GM19193 (cell line): ENCODE data around the gene GRAMD2B.

Experiments
- POLR2A ChIP-seq: IDR thresholded peaks from 4 replicates; pipeline ENCODE4 v1.6.1; 2011; ENCODE audit not compliant: insufficient read depth, insufficient read length; ENCODE audit errors: extremely low read depth

Gene GRAMD2B

DNA sequence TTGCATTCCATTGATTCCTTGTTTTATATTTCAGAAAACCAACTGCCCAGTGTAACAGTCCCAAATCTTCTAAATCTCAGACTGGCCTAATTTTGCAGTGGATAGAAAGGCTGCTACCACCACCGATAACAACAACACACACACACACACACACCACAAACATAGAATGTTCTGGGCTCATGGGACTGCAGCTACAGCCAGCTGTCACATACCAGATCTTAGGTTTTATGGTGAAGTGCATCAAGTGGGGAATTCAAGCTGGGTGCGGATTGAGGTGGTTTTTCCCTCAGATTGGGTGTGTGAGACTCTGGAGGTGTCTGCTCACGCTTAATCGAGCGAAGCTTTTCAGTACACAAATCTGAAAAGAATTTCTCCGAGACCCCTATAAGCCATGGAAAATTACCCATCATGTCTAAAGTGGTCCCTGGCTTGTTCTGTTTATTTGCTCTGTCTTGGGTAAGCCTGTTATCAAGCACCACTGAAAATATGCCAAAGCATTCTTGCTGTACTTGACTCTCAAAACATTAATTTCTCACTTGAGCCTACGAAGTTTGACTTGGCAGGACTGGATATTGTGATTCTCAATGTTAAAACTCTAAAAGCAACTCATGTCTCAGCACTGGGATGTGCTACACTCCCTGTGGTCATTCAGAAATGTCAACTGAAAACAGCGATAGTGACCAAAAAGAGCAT, 100.8 kb downstream of the GRAMD2B start:
- no peak for TF ChIP-seq POLR2A

DNA sequence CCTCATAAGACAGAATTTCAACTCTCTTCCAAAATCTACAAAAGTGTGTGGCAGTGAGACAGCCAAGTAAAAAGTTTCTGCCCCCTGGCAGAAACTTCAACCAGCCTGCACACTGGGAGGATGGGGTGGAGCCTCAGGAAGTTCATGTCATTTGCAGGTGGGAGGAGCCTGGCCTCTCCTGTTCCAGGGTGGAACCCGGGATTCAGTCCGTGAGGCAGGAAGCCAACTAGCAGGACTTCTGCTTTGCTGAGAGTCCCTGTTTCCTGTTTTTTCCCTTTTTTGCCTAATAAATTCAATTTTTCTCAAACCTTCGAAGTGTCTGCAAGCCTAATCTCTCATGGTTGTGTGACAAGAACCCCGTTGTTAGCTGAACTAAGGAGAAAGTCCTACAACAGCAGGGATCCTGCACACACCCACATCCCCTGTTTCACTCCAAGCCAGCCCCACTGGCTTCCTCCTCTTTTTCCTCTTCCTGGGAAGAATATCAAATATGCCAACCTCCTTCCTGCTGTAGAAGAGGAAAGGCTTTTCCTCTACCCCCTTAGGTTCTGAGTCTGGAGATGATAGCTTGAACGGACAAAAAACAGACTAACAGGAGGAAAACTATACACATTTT, 102.5 kb downstream of the GRAMD2B start:
- TF ChIP-seq POLR2A = no peak

DNA sequence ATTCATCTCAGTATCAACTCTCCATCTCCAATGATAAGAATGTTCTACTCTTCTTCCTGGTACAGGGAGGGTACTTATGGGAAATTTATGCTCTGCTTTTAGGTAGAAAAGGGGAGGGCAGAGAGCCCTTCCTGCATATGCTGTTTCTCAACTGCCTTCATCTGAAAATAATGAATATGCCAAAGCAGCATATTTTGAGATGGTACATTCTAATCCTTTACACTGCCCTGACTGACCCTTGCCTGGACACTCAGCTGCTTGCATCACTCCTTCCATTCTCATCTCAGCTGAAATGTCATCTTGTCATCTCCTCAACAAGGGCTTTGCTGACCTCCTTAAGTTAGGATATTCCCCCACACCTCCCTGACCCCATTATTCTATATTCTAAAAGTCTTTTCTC, 103.3 kb downstream of the GRAMD2B start:
- no peak for TF ChIP-seq POLR2A

DNA sequence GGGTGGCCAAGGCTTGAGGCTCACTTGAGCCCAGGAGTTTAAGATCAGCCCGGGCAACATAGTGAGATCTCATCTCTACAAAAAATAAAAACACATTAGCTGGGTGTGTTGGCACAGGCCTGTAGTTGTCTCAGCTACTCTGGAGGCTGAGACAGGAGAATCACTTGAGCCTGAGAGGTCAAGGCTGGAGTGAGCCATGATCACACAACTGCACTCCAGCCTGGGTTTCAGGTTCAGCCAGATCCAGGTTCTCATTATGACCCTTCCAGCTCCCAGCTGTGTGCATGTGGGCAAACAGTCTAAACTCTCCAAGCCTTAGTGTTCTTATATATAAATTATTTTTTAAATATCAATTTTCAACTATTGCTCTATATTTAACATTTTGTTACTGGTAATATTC, 103.9 kb downstream of the GRAMD2B start:
- TF ChIP-seq POLR2A = no peak

DNA sequence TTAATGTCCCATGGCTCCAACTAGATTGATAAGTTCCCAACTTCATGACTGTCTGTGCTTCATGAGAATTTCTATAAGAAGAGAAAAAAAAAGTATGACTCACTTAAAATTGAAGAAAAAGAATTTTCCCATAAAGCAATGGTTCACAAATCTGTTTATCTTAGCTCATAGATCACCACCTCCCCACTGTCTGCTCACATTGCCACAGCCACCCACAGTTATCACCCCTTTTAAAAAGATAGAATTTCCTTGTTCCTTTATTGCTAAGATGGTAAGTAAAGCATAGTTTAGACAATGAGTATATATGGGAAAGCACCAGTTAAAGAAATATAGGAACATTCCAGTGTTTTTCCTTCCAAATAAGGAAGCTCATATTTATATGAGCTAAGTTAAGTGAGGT, 104.7 kb downstream of the GRAMD2B start:
- TF ChIP-seq POLR2A = no peak

DNA sequence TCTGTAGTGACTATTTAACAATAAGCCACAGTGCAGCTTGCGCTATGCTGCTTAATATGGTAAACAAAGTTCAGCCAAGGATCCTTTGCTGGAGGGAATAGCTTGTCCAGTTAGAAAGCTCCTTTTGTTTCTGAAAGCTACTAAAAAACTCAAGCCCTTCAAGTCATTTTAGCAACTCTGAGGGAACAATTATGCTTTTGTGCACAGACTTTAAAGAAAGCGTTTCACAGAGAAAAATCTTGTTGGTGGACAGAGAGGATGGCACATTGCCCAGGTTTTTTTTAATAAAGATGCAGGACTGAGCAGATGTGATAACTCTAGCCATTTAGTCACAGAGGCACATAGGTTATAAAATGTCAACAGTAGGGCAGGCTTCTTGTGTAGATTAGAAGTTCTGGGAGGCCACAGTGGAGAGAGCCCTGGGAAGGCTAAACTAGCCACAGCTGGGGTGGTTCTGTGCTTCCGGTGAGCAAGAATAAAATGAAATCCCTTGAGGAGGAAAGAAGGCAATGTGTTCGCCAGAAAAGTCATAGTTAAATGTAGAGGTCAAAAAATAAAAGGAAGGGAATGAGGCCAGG, 108.4 kb downstream of the GRAMD2B start:
- TF ChIP-seq POLR2A = no peak

DNA sequence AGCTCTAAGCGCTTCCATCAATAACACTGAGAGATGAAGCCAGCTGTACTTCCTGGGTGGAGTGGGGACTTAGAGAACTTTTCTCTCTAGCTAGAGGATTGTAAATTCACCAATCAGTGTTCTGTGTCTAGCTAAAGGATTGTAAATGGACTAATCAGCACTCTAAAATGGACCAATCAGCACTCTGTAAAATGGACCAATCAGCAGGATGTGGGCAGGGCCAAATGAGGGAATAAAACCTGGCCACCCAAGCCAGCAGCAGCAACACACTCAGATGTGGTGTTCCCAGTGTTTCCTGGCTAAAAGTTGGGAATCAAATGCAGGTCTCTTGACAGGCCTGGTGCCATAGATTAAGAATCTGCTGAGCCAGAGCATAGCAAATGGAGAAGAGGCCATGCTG, 111.3 kb downstream of the GRAMD2B start:
- no peak for TF ChIP-seq POLR2A

DNA sequence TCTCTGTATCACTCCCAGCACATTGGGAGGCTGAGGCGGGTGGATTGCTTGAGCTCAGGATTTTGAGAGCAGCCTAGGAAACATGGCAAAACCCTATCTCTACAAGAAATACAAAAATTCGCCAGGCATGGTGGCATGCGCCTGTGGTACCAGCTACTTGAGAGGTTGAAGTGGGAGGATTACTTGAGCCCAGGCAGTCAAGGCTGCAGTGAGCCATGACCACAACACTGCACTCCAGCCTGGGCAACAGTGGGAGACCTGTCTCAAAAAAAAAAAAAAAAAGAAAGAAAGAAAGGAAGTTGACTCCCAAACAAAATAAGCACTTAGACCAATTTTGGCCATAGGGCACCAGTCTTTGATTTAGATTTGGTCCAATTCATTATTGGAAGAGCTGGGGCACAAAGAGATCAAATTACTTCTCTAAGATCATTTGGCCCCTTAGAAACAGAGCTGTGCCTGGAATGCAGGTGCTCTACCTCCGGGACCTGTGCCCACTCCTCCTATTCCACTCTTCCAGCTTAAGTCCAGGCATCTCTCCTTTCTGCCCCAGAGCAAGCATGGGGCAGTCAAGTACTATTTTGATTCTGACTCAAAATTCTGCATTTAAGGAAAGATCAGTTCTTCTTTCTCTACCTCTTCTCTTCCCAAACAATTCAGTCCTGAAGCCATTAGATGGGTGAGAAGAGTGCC, 112.8 kb downstream of the GRAMD2B start:
- TF ChIP-seq POLR2A = no peak

DNA sequence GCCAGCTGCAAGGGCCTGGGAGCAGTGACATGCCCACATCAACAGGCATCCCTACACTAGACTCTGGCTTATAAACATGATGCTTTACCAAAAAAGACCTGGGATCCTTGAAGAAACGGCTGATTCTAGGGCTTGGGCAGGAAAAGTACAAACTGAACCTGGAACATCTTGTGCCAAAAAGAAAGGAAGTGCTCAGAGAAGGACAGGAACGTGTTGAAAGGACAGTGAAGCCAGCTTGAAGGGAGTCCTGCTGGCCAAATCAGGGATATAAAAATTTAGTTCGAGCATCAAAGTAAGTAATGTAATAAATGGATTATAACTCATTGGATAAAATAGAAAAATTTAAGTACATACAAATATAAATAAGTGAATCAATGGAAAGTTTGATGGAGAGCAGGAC, 113.7 kb downstream of the GRAMD2B start:
- no peak for TF ChIP-seq POLR2A

DNA sequence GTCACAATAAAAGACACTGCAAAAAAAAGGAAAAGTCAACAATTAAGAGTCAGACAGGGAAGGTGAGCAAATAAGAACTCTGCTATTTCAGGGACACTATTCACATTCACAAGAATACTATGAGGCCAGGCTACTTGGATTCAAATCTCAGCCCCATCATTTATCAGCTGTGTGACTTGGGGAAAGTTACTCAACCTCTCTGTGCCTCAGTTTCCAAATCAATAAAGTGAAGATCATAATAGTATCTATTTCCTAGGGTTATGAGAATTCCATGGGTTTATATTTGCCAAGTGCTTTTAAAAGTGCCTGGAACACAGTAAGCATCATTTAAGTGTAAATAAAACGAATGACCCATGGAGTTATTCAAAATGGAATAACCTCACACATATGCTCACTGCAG, 115.4 kb downstream of the GRAMD2B start:
- TF ChIP-seq POLR2A = no peak

DNA sequence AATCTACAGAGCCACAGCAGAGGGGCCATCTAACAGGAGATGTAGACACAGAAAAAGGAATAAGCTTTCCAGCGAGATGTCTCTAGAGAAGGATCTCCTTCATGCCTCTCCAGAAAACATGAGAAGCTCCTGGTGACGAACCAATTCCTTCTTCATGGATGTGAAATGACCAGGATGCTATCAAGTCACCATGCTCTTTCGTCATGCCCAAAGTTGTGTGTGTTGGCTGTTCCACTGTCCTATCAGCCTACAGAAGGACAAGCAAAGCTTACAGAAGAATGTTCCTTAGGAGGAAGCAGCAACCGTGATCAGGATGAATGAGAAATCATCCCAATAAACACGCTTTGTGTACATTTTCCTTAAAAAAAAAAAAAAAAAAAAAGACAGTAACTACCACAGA, 117.4 kb downstream of the GRAMD2B start:
- TF ChIP-seq POLR2A = no peak

DNA sequence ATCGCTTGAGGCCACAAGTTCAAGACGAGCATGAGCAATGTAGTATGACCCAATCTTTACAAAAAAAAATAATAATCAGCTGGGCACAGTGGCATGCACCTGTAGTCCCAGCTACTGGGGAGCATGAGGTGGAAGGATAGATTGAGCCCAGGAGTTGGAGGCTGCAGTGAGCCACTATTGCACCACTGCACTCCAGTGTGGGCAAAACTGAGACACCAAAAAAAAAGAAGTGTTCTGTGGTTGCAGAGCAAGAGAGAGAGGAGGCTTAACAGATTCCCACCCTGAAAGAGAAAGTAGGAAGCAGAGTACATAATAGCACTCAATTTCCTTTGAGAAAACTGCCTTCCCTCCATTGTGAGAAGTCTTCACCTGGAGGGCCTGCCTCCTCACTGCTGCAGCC, 119.2 kb downstream of the GRAMD2B start:
- TF ChIP-seq POLR2A = no peak

DNA sequence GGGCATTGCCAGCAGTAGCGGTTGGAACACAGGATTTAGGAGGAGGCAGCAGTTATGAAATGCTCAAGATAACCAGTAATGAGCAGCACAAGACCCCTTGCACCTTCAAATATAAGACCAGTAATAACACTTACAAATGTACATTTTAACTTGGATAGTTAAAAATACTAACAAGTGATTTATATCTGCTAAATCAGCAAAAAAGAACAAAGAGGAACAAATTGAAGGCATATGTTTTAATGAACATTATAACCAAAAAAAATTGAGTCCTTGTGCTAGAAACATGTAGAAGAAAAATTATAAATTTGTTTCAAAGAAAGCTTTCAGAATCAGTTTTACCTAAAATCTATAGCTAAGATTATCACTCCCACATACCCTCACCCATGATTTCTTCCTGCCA, 119.8 kb downstream of the GRAMD2B start:
- no peak for TF ChIP-seq POLR2A

DNA sequence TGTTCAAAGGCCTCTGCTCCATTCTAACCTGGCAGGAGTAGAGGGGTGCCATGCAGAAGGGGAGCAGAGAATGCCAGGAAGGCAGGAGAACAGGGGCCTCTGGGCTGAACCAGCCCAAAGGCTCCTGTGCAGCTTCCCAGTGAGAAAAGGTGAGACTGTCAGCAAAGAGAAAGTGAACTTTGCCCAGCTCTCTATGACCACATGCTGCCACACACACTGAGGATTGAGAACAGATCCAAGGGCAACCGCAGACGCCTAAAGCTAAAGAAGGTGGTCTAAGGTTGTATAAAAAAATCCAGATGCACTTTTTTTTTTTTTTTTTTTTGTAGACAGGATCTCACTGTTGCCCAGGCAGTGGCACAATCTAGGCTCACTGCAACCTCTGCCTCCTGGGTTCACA, 120.5 kb downstream of the GRAMD2B start:
- no peak for TF ChIP-seq POLR2A
